GM12875 (cell line): ENCODE results near the gene OXCT1.

Experiments used
- H3K4me3 ChIP-seq: one replicate; pipeline ENCODE4 v1.5.1; 2011; ENCODE audit warnings: low read depth, low read length, control low read depth
- TF ChIP-seq, protein P1 (sequence below): IDR thresholded peaks from 2 replicates; pipeline ENCODE4 v1.5.1; 2011; ENCODE audit warnings: low read depth, mild to moderate bottlenecking, control low read depth, inconsistent platforms, low read length, moderate library complexity, borderline replicate concordance; ENCODE audit not compliant: insufficient read depth

Gene OXCT1

GRCh38 chr5:41871852-41872251, 1.6 kb upstream of the OXCT1 start:
- TF ChIP-seq, protein P1, sequence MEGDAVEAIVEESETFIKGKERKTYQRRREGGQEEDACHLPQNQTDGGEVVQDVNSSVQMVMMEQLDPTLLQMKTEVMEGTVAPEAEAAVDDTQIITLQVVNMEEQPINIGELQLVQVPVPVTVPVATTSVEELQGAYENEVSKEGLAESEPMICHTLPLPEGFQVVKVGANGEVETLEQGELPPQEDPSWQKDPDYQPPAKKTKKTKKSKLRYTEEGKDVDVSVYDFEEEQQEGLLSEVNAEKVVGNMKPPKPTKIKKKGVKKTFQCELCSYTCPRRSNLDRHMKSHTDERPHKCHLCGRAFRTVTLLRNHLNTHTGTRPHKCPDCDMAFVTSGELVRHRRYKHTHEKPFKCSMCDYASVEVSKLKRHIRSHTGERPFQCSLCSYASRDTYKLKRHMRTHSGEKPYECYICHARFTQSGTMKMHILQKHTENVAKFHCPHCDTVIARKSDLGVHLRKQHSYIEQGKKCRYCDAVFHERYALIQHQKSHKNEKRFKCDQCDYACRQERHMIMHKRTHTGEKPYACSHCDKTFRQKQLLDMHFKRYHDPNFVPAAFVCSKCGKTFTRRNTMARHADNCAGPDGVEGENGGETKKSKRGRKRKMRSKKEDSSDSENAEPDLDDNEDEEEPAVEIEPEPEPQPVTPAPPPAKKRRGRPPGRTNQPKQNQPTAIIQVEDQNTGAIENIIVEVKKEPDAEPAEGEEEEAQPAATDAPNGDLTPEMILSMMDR = no peak
- no peak overlapping the region for H3K4me3 ChIP-seq

DNA sequence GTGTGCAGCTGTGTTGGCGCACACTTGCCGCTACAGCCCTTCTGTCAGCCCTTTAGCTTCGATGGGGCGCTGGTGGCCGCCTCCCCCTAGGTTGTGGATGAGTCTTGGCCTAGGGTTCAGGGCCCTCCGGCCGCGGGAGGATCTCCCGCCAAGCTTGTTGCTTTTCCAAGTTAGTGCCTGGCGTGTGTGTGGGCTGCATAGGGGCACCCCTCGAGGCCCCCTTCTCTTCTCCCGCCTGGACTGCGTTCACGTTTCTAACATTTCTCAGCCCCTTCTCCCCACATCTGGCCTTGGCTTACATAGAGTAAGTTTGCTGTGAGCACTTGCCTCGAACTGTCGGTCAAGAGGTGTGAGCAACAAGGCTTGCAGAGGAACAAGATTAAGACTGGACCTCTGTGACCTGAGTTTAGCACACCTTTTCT, 413 bp upstream of the OXCT1 start:
- TF ChIP-seq, protein P1 = no peak

GRCh38 chr5:41869151-41869723, 988 bp downstream of the OXCT1 start:
- TF ChIP-seq, protein P1 = no peak
- H3K4me3 ChIP-seq = peak overlapping the region; percentile 99

More for the DNA sequence above, 413 bp upstream of the OXCT1 start:
- peak overlapping the region; percentile 99 for H3K4me3 ChIP-seq

GRCh38 chr5:41863871-41864486, 6.2 kb downstream of the OXCT1 start:
- TF ChIP-seq, protein P1 = no peak
- no peak overlapping the region for H3K4me3 ChIP-seq

GRCh38 chr5:41858890-41859289, 11.3 kb downstream of the OXCT1 start:
- no peak overlapping the region for H3K4me3 ChIP-seq
- TF ChIP-seq, protein P1 = no peak

GRCh38 chr5:41857989-41858388, 12.2 kb downstream of the OXCT1 start:
- no peak overlapping the region for H3K4me3 ChIP-seq
- TF ChIP-seq, protein P1 = no peak
